Heart left ventricle (tissue), 13 donors: ENCODE measurements around the gene SUGP1.

Source experiments
- POLR2A ChIP-seq, 2 donors: fragments of 450-650 bp; IDR thresholded peaks; one replicate each; pipeline ENCODE4 v1.6.1; 2017; ENCODE audit warnings: antibody characterized with exemption in 2 of 2, mild to moderate bottlenecking in 2 of 2, moderate library complexity in 2 of 2
- TF ChIP-seq, protein P1 (sequence below), 12 donors: fragments of 200-600 bp; sonication (generic) in 4 of 12; IDR thresholded peaks; one replicate each; pipeline versions ENCODE4 v1.5.0 to v1.8.0; 2018 to 2022; ENCODE audit warnings: antibody characterized with exemption in 12 of 12, mild to moderate bottlenecking in 5 of 12
- donor health status: ischemic (EF 13 %, LVEDD 7.1; RV severe dilation, severe dysfunction).
- donor health status: DM: no; HTN: yes; CAD: no.
- donor health status: DM: no; HTN: no; CAD: no.
- donor health status: ischemic (EF 25% LVEDD 6.9; RV normal size, moderate dysfunction).
- donor health status: ischemic (EF 25% LVEDD 5.7; RV mildly dilated, moderate dysfunction).
- donor health status: ischemic (EF 35%, LVEDD 5.7; RV mildly dilated, moderate dysfunction).
- donor health status: nonischemic (EF 11% LVEDD 7.7; RV severe dilation, severe dysfunction).
- donor health status: DM: yes; HTN: yes; CAD: no.
- donor health status: PGD.
- donor health status: ischemic (EF 29% LVEDD 5.4; RV normal size, mild dysfunction).
- donor health status: nonischemic (EF 23%, LVEDD 6.1; RV moderate dilation, normal function).

DNA sequence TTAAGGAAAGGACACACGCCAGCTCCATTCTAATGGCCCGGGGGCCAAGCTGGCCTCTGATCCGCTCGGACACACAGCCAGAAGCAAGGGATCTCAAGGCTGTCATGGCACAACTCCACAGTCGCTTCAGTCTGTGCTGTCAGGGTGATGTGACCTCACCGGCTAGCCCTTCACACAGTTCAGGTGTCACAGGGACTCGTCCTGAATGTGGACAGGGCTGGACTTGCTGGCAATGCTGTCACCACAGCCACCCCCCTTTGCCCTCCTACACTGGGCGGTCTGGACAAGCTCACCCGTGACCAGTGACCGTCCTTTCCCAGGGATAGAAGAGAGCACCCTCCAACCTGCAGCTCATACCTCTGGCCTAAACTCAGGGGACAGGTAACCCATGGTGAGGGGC, 15.2 kb downstream of the SUGP1 start:
- TF ChIP-seq, protein P1, sequence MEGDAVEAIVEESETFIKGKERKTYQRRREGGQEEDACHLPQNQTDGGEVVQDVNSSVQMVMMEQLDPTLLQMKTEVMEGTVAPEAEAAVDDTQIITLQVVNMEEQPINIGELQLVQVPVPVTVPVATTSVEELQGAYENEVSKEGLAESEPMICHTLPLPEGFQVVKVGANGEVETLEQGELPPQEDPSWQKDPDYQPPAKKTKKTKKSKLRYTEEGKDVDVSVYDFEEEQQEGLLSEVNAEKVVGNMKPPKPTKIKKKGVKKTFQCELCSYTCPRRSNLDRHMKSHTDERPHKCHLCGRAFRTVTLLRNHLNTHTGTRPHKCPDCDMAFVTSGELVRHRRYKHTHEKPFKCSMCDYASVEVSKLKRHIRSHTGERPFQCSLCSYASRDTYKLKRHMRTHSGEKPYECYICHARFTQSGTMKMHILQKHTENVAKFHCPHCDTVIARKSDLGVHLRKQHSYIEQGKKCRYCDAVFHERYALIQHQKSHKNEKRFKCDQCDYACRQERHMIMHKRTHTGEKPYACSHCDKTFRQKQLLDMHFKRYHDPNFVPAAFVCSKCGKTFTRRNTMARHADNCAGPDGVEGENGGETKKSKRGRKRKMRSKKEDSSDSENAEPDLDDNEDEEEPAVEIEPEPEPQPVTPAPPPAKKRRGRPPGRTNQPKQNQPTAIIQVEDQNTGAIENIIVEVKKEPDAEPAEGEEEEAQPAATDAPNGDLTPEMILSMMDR (IDR thresholded peaks at IDR 0.05) = no peak
- no peak for TF ChIP-seq POLR2A (IDR thresholded peaks at IDR 0.05)
